Endometrium (tissue), 2 donors: Measurements from ENCODE around the gene ARHGEF19.
"Not testable (repeated sequence)": the region's sequence is repeated elsewhere in the genome, so short reads cannot be mapped to it uniquely, and the experiment has no call there.

Source experiments
- FAIRE-seq: peaks from 2 replicates; lab custom pipeline; 2012; peaks lifted over from hg19 to GRCh38; lab: Jason Lieb, UNC
- donor health status: control.
- donor health status: control.

The ARHGEF19 gene

DNA sequence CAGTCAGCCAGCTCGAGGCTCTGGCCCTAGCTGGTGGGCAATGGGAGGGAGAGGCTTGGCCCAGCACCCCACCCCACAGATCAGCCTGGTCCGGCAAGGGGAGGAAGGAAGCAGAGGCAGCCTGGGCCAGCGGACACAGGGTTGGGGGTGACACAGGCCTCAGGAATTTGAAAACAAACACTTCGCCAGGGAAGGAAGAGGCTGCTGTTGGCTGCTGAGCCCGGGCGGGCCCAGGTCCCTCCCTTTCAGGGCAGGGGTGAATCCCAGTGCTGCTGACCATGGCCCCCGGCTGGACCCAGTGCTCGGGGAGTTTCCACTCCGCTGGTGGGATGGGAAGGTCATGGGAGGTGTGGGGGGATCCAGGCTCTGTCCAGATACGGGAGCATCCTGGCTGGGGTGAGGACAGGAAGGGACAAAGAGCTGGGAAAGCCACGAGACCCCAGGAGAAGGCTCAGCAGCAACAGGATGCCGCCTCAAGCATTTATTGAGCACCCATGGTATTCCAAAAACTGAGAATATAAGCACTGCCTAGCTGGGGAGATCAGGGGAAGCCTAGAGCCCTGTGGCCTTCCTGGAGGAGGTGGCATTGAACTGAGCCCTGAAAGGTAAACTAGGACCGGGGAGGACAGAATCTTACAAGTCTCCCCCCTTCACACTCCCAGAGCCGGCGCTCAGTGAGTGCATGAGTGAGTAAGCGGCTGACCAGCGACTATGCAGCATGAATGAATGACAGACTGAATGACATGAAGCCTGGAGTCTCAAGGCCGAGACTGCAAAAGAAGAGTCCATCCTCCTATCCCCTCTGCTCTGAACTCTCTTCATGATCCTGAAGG, 30.3 kb downstream of the ARHGEF19 start:
- peak; percentile 76 for FAIRE-seq

DNA sequence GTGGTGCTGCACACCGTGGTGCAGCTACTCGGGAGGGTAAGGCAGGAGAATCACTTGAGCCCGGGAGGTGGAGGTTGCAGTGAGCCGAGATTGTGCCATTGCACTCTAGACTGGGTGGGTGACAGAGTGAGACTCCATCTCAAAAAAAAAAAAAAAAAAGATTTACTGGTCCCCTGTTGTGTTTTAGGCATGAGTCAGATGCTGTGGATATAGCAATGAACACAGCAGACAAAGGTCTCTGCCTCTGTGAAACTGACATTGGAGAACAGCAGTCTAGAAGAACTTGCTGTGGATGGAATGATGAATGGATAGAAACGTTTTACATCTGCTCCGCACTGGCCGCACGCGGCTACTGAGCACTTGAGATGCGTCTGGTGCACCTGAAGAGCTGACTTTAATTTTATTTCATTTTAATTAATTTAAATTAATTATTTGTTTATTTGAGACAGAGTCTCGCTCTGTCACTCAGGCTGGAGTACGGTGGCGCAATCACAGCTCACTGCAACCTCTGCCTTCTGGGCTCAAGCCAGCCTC, 32.1 kb downstream of the ARHGEF19 start:
- FAIRE-seq, result no peak

DNA sequence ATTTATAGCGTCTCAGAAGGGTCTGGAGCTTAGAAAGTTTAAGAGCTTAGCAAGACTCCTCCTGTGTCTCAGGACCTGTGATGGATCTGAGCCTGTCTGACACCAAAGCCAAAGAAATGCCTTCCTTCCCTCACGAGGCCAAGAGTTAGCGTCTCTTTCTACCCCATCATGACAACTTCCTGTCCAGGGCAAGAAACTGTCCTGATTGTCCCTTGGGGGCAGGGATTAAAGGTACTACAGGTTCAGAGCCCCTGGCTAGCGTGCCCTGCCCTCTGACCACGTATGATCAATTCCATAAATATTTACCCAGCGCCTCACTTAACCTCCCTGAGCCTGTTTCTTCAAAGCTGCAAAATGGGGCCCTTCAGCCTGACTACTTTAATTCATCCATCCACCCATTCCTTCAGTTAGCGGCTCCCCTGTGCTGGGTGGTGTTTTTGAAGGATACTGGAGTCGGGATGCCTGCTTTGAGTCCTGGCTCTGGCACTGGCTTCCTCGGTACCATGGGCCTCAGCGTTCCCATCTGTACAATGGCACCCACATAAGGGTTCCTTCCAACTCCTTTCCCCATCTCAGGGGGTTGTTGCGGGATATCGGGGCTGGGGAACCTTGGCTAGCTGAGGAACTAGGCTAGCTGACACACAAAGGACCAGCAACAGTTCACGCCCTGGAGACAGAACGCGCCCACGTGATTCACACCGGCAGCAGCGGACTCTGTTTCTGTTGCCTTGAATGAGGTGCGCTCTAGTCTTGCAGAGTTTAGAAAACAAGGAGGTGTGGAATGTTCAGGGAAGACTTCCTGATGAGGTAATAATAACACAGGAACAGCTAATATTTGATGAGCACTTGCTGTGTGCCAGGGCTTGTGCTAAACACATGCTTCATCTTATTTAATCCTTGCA, 33.6 kb downstream of the ARHGEF19 start:
- no peak for FAIRE-seq

DNA sequence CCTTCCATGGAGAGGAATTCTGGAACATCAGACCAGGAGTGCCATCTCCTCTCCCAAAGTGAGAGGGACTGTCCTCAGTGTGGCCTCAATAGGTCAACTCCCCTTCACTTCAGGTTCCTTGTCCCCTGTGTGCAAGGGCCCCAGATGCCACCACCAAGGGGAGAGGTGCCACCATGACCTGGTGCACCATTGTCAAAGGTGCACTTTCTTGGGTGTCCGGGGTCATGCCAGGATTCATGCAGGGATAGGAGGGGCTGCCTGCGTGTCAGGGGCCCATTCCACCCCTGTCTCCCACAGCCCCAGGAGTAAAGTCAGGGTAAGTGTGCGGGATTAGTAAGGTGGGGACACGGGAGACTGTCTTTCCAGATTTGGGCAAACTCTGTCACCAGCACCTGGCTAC, 35.1 kb downstream of the ARHGEF19 start:
- no peak for FAIRE-seq

DNA sequence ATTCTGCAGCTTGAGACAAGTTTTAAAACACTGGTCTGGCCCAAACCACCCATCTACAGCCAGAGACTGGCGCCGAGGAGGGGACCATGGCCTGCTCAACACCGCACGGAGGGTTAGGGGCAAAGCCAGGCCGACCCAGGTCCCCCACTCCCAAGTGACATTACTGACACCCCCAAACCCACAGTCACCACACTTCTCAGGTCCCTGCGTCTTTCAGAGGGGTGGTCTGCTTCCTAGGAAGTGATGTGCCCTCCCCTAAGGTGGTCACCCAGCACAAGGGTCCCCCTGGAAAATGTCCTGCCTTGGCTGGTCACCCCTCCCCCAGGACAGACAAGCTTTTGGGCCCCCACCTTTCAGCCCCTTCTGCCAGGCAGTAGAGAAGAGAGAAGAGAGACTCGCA, 35.8 kb downstream of the ARHGEF19 start:
- no peak for FAIRE-seq

DNA sequence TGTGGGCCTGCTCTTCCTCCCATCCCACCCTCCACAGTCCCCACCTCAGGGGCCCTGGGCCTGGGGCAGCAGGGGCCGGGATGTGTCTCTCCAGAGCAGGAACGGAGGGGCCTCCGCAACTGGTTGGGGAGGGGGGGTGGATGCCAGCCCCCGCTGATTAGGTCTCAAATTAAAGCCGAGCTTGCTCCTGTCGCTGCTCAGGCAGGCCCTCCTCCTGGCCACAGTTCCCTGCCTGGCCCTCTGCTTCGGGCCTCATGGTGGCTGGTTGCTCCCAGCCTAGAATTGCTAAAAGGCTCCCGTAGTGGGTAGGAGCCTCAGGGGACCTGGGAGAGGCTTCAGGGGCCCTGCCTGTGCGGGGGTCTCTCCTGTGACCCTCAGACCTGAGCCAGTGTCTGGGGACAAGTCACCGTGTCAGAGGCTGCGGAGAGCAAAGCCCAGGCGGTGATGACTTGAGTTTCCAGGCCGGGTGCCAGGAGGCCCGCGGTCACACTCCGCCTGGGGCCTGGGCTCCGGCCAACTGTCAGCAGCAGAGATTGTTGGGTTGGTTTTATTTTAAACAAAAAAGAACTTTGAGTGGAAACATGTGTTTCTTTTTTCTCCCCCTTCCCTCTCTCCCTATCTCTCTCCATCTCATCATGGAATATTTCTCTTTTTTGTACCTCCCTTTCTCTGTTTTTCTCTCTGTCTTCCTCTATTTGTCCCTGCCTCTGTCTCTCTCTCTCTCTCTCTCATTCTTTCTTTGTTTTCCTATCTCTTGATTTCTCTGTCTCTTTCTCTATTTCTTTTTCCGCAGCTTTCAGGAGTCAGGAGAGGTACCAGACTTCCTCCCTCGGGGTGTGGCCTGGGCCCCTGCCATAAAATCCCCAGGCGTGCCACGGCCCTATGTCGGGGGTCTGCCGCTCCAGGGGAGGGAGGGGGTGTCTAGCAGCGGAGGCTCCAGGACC, 36.6 kb downstream of the ARHGEF19 start:
- peak; percentile 95 for FAIRE-seq

DNA sequence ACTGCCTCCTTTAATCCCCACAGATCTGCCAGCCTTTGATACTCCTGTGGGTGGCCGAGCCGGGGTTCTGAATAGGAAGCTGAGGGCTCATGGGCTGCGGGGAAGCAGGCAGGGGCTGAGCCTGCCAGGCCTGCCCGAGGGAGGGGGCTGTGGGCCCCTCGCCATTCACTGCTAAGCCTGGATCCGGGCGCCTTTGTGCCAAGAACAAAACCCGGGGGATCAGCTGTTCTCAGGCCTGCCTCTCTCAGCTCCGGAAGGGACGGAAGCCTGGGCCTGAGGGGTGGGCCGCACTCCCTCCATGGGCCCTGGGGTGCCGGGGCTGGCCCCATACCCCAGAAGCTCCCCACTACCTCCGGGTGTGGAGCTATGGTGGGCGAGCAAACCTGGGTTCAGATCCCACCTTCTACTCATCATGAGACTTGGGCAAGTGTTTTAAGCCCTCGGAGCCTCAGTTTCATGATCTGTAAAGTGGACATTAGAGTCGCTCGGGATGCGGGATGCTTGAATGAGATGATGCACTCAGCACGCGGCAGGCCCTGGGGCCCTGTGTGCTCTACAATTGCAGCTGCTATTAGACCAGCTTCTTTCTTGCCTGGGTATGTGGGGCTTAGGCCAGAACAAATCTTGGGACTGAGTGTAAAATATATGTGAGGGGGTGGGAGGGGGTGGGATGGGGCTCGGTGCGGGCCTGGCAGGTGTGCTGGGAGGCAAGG, 37.4 kb downstream of the ARHGEF19 start:
- no peak for FAIRE-seq

DNA sequence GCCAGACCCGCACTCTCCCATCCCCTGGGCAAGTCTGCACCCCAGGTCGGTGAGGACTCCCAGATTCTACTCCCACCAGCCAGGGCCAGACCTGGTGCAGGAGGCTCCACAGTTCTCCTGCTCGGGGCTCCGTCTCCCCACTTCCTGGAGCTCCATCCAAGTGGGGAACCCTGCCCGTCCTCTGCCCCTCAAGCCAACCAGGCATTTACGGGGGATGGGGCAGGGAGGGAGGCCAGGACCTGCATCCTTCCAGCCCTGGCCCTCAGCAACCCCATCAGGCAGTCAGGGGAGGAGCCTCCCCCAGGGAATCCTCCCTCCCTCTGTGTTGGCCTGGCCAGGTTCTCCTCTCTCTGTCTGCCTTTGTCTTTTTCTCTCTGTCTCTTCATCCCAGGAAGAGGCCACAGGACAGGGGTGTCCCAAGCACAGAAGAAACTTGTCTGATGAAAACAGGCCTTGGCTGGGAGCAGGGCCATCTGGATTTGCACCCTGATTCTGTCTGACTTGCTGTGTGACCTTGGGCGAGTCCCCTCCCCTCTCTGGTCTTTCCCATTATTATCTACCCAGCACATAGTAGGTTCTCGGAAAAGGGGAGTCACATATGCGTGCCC, 38.1 kb downstream of the ARHGEF19 start:
- no peak for FAIRE-seq

DNA sequence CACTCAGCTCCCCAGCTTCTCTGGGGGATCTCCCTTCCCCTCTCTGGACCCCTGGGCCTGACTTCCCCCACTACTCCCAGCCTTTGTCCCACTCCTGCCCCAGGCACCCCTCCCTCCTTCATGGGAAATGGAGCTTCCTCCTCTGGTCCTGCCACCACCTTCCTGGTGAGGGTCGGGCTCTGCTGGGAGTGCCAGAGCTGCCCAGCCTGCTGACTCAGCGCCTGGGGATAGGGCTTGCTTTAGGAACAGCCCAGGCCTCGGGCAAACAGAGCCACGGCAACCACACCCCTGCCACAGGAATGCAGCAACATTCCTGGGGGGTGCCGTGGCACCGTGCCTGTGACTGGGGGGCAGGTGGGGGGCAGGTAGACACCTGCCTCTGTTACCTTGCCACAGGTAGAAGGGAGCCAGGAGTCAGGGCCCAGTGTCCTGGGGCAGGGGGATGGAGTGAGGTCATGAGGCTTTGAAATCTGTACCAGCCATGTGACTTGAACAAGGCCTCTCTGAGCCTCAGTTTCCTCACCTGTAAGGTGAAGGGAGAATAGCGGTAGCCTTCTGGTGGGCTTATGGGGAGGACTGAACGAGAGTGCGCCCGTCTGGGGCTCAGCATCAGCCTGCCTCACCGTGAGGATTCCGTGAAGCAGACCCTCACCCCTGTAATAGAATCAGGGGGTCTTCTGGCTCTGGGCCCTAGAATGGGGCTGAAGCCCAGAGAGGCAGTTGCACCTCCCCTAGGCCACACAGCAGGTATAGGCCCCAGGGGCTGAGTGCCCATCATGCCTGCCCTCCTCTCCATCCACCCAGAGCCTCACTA, 38.8 kb downstream of the ARHGEF19 start:
- FAIRE-seq, result no peak

DNA sequence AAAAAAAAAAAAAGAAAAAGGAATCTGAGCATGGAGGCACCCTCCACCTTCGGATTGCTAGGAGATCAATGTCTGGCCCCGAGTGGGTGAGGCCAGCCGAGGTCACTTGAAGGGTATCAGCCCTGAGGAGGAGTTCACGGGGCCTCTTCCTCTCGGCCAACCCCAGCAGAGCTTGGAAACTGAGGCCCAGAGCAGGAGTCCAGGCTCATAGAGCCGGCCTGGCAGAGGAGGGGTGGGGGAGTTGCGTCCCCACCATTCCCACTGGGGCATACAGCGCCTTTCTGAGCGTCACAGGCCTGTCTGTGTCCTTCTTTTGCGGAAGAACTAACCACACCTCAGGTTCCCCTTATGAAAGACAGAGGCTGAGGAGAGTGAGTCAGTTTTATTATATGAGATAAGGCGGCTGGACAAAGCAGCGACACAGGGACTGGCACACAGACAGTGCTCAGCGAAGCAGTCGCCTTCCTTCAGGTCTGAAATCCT, 39.4 kb downstream of the ARHGEF19 start:
- no peak for FAIRE-seq

DNA sequence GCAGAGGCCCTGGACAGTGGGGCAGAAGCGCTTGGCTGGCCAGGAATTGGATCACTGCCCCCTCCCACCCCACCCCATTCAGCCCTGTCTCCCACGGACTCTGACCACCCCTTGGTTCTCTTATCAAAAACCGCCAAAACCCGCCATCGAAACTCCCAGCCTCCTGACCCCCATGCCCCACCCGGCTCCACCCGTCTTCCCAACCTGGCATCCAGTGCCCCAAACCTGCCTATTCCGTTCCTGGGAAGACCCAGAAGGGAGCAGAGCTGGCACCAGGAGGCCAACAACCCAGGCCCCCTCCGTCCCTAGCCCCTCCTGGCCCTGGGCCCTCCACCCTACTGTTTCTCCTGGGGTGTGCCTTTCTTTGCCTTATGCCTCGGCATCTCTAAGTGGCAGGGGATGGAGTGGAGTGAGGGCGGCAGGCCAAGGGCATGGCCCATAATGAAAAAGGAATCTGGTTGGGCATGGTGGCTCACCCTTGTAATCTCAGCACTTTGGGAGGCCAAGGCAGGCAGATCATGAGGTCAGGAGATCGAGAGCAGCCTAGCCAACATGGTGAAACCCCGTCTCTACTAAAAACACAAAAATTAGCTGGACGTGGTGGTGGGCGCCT, 40.1 kb downstream of the ARHGEF19 start:
- no peak for FAIRE-seq

DNA sequence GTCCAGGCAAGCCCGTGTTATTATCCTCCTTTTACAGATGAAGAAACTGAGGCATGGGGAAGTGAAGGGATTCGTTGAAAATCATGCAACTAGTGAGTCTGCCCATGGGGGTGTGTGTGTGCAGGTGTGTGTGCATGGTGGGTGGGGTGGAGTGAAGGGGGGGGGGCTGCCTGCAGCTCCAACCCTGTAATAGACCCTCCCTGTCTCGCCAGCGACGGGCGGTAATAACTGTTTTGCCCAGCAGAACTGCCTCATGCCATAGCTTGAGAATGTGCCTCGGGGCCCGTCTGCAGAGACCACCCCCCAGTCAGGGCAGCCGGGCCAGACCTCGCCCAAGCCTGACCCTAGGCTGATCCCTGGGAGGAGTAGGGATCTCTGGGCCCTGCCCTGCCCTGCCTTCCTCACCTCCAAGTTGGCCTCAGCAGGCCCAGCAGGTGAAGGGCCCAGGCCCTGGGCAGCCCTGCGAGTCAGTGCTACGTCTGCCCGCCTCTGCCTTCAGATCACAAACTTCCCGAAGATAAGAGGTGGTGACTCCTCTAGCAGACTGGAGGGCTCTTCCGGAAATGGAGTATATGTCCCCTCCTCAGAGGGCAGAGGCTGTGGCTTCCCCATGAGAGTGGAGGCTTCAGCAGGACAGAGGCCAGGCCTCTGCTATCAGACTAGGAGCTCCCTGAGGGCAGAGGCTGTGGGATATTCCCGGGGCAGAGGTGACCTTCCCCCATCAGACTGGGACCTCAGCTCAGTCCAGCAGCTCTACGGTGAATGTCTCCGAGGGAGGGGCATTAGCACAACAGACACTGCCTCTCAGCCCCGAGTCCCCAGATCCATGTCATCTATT, 40.9 kb downstream of the ARHGEF19 start:
- FAIRE-seq, result no peak

DNA sequence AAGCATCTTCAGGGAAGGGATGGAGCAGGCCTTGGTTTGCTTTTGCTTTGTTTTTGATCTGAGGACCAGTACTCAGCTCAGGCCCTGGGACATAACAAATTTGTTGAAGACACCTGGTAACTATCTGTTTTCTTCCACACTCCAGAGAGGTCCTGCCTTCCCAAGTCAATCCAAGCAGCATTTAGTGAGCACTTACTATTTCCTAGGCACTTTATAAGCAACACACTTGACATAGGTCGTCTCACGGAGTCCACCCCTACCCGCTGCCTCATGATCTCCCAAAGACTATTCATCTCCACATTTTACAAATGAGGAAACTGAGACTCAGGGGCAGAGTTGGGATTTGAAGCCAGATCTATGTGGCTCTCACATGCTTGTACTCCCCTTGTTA, 42.2 kb downstream of the ARHGEF19 start:
- no peak for FAIRE-seq

DNA sequence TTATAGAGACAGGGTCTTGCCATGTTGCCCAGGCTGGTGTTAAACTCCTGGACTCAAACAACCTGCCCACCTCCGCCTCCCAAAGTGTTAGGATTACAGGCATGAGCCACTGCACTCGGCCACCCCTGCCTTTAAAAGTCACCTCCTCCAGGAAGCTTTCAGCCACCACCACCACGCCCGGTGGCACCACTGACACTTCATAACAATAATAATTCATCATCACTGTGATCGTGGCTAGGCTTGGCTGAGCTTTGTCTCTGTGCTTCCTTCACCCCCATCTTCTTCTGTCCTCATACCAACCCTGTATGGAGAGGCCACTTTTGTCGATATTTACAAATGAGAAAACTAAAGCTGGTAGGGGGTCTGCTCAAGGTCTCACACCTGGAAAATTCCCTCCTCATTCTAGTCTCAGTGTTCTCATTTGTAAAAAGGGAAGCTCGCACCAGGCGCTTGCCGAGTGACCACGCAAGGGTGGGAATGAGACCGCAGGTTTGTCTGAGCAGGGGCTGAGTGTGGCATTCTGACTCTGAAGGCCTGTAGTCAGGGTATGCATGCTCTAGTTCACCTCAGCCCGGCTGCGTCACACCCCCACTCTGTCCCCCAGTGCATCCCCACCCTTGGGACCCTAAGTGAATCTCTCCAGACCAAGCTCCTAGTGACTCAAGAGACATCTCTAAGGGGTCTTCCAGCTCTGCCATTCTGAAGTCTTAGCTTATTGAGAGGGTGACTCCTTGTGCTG, 43.7 kb downstream of the ARHGEF19 start:
- FAIRE-seq, result no peak

DNA sequence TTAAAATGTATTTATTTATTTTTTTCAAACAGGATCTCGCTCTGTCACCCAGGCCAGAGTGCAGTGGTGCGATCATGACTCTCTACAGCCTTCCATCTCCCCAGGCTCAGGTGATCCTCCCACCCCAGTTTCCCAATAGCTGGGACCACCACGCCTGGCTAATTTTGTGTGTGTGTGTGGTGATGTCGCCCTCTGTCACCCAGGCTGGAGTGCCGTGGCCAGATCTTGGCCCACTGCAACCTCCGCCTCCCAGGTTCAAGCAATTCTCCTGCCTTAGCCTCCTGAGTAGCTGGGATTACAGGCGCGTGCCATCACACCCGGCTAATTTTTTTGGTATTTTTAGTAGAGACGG, 44.3 kb downstream of the ARHGEF19 start:
- not testable (repeated sequence) for FAIRE-seq

DNA sequence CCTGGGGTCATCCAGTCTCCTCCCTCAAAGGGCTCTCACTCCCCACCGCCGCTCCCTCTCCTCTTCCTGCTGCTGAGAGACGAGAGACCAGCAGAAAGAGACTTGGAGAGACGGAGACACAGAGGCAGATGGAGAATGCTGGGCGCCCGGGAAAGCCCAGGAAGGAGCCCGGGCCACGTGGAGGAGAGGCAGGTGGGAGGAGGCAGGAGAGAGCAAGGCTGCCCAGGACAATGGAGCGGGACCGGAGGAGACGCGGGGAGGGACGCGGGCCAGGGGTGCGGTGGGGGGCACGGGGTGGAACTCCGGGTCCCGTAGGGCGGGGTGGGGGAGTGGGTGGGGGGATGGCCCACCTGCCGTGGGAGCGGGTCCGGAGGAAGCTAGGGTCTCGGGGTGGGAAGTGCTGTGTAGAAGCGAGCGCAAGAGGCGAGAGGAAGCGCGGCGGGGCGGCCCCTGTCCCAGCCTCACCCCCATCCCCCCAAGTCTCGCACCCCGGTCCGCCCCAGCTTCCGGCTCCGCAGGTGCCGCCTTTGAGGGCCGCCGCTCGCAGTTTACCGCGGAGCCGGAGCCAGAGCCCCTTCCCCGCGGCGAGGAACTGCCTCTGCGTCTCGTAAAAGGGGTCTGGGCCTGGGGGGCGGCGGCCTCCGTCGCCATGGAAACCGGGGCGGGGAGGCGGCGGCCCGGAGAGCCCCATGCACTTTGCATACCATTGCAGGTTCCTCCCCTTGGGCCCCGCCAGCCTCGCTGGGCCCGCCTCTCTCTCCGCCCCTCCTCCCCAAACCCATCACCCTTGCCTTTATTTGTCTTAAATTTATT, 44.9 kb downstream of the ARHGEF19 start:
- FAIRE-seq, result no peak

DNA sequence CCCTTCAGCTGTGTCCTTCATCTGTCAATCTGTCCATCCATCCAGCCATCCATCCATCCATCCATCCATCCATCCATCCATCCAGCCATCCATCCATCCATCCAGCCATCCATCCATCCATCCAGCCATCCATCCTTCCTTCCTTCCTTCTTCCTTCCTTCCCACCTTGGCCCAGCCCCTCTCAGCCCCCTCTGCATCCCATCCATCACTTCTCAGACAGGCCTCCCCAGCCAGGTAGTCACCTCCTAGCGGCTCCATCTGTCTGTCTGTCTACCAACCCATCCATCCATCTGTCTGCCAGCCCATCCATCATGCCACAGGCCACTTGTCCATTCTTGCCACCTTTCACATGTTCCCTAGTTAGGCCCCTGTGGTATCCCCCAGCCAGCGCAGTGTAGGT, 46.3 kb downstream of the ARHGEF19 start:
- FAIRE-seq, result no peak
